ENCODE results near the gene PRDM15.
A peak's percentile ranks its signal among the peaks of the same experiment; 100 is the strongest.

PRDM15 gene

GRCh38 chr21:41884501-41885030, 5.4 kb upstream of the PRDM15 start:
- DNase-seq: no peak

GRCh38 chr21:41883582-41883981, 4.4 kb upstream of the PRDM15 start:
- DNase-seq: no peak

GRCh38 chr21:41881051-41881450, 1.9 kb upstream of the PRDM15 start:
- DNase-seq: no peak

- DNase-seq: no peak
Observed at GRCh38 chr21:41880153-41880552, 1.0 kb upstream of the PRDM15 start.

- peak; percentile 53 to 75 for DNase-seq
Observed at GRCh38 chr21:41878831-41879189, 334 bp downstream of the PRDM15 start.

GRCh38 chr21:41877901-41878830, 978 bp downstream of the PRDM15 start:
- DNase-seq: peak in 1 of 2 experiments; percentile 36

- no peak for DNase-seq
Observed at GRCh38 chr21:41876928-41877652, 2.1 kb downstream of the PRDM15 start.

- no peak for DNase-seq
Observed at GRCh38 chr21:41876396-41876795, 2.7 kb downstream of the PRDM15 start.

- DNase-seq: no peak
Observed at GRCh38 chr21:41875086-41875485, 4.1 kb downstream of the PRDM15 start.

- DNase-seq: peak; percentile 27 to 68
Observed at GRCh38 chr21:41874611-41875010, 4.5 kb downstream of the PRDM15 start.

GRCh38 chr21:41873426-41873825, 5.7 kb downstream of the PRDM15 start:
- no peak for DNase-seq

GRCh38 chr21:41873005-41873404, 6.1 kb downstream of the PRDM15 start:
- no peak for DNase-seq

- DNase-seq: no peak
Observed at GRCh38 chr21:41871293-41872030, 7.7 kb downstream of the PRDM15 start.

GRCh38 chr21:41869771-41870170, 9.4 kb downstream of the PRDM15 start:
- no peak for DNase-seq

- peak; percentile 23 to 77 for DNase-seq
Observed at GRCh38 chr21:41868062-41868710, 11.0 kb downstream of the PRDM15 start.

GRCh38 chr21:41867313-41867712, 11.8 kb downstream of the PRDM15 start:
- DNase-seq: no peak

- DNase-seq: no peak
Observed at GRCh38 chr21:41866274-41866809, 12.8 kb downstream of the PRDM15 start.

GRCh38 chr21:41865002-41865777, 14.0 kb downstream of the PRDM15 start:
- DNase-seq: no peak

GRCh38 chr21:41864311-41865001, 14.7 kb downstream of the PRDM15 start:
- DNase-seq: no peak

GRCh38 chr21:41863439-41863740, 15.8 kb downstream of the PRDM15 start:
- DNase-seq: no peak

GRCh38 chr21:41861987-41862386, 17.2 kb downstream of the PRDM15 start:
- DNase-seq: no peak

Data from NCI-H524 (cell line).